Gastrocnemius medialis (tissue), 4 donors: ENCODE data around the gene TM4SF1. TPM values are rescaled to one million over a fixed set of nuclear protein-coding genes. Genes with fewer than 3 reads are reported as not detected.

ENCODE experiments used
- ATAC-seq, 2 donors: fragments of 150-250 bp; one replicate each; pipeline ENCODE4 v1.9.1; 2016
- DNase-seq, 2 donors: peaks; one replicate each; pipeline ENCODE4 v3.0.0-alpha.2; 2019
- H3K27ac ChIP-seq, 4 donors: fragments of 200-600 bp; sonication (generic); 1 replicate in 1 of 4; 2 replicates in 3 of 4; pipeline ENCODE4 v1.5.1; 2016 to 2018; ENCODE audit warnings: mild to moderate bottlenecking in 2 of 4, moderate library complexity in 1 of 4
- H3K27me3 ChIP-seq, 3 donors: fragments of 200-600 bp; sonication (generic) in 2 of 3; 1 replicate in 1 of 3; 2 replicates in 2 of 3; pipeline versions ENCODE4 v1.5.1 to v1.6.0; 2016 to 2019; ENCODE audit warnings: mild to moderate bottlenecking in 1 of 3, moderate library complexity in 1 of 3
- H3K36me3 ChIP-seq, 2 donors: fragments of 200-600 bp; sonication (generic) in 1 of 2; one replicate each; pipeline ENCODE4 v1.5.1; 2017 to 2018
- H3K4me1 ChIP-seq, 2 donors: fragments of 200-600 bp; sonication (generic) in 1 of 2; one replicate each; pipeline ENCODE4 v1.5.1; 2016 to 2017; ENCODE audit warnings: mild to moderate bottlenecking in 2 of 2
- H3K4me3 ChIP-seq, 4 donors: fragments of 200-600 bp; sonication (generic) in 3 of 4; 1 replicate in 1 of 4; 2 replicates in 3 of 4; pipeline ENCODE4 v1.5.1; 2016 to 2019; ENCODE audit warnings: mild to moderate bottlenecking in 2 of 4
- H3K9me3 ChIP-seq, 3 donors: fragments of 200-600 bp; sonication (generic) in 2 of 3; 1 replicate in 1 of 3; 2 replicates in 2 of 3; pipeline ENCODE4 v1.5.1; 2016 to 2019
- POLR2A ChIP-seq, 2 donors: fragments of 450-650 bp; IDR thresholded peaks; one replicate each; pipeline ENCODE4 v1.6.1; 2017; ENCODE audit warnings: antibody characterized with exemption in 2 of 2, mild to moderate bottlenecking in 2 of 2, moderate library complexity in 2 of 2
- in situ Hi-C, 4 donors: fragments of 200-750 bp; cut with MboI; loops; one replicate each; pipeline versions ENCODE4 v1.15.0 to v1.8.0; 2017; ENCODE audit warnings: low sequenced_read_pairs in 4 of 4
- intact Hi-C: fragments of 100-400 bp; cut with DNase I; formaldehyde crosslinking; loops from one replicate; pipeline ENCODE4 v1.15.1; 2023; ENCODE audit warnings: low total_unique reads
- total RNA-seq, 4 donors: library from RNA; depleted of rRNA; stranded (reverse); fragments of >200 nt; gene quantifications; one replicate each; pipeline versions ENCODE4 v1.1.0 to v1.2.3, GENCODE V29; 2016
- TF ChIP-seq, protein P1 (sequence below), 5 experiments: fragments of 450-650 bp in 3 of 5; fragments of 200-600 bp in 2 of 5; sonication (generic) in 2 of 5; IDR thresholded peaks in 4 of 5; conservative IDR thresholded peaks in 1 of 5; 1 replicate in 4 of 5; 2 replicates in 1 of 5; pipeline ENCODE4 v1.5.1; 2016 to 2019; ENCODE audit warnings: antibody characterized with exemption in 5 of 5, mild to moderate bottlenecking in 3 of 5, moderate library complexity in 3 of 5

The TM4SF1 gene
- total RNA-seq, 4 donors from 2014 or later, result 23.0 to 43.8 (median 38.6) TPM

DNA sequence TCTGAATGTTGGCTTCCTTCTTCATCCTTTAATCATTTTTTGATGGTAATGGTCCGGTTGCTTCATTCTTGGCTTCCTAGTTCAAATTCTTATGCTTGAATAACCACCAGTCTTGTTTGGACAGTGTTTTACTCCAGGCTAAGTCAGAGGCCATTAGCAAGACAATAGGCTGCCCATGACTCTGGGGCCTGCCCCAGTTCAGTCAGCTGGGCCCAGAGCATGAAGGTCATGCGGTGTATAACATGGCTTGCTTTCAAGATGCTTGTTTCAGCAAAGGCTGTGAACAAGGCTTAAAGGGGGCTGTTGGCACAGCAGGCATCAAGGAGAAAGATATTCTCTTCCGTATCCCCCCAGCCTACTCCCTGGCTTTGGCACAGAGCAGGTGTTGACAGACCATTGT lies 57.7 kb downstream of the TM4SF1 start:
- no peak for TF ChIP-seq POLR2A (IDR thresholded peaks at IDR 0.05)
- TF ChIP-seq, protein P1, sequence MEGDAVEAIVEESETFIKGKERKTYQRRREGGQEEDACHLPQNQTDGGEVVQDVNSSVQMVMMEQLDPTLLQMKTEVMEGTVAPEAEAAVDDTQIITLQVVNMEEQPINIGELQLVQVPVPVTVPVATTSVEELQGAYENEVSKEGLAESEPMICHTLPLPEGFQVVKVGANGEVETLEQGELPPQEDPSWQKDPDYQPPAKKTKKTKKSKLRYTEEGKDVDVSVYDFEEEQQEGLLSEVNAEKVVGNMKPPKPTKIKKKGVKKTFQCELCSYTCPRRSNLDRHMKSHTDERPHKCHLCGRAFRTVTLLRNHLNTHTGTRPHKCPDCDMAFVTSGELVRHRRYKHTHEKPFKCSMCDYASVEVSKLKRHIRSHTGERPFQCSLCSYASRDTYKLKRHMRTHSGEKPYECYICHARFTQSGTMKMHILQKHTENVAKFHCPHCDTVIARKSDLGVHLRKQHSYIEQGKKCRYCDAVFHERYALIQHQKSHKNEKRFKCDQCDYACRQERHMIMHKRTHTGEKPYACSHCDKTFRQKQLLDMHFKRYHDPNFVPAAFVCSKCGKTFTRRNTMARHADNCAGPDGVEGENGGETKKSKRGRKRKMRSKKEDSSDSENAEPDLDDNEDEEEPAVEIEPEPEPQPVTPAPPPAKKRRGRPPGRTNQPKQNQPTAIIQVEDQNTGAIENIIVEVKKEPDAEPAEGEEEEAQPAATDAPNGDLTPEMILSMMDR (IDR thresholded peaks at IDR 0.05 in 4 of 5, conservative IDR thresholded peaks at IDR 0.05 in 1 of 5), result no peak
- Histone ChIP-seq H3K36me3 (no peaks in the 10 kb centered on the region), H3K4me1 (peaks cover 0 to 8% of the 10 kb centered on the region in 2 donors), H3K9me3 (no peaks in the 10 kb centered on the region), H3K27me3 (no peaks in the 10 kb centered on the region), H3K4me3 (no peak overlapping the region), H3K27ac (no peak overlapping the region)
- DNase-seq (no peak), ATAC-seq (no peak)
- in situ Hi-C loops (no loop called here), intact Hi-C loops (no loop called here)

Other genes starting within 250 kb of the TM4SF1 start
- 1 to 10 TPM; 3.1 to 5.5 (median 4.4) TPM for gene HPS3, start 248.0 kb downstream of the TM4SF1 start, total RNA-seq
- gene CP, start 155.8 kb downstream of the TM4SF1 start, total RNA-seq, result 10 to 100 TPM in 1 of 4 donors, 1 to 10 TPM in 2, under 1 TPM in 1; 0.85 to 10.6 (median 5.4) TPM
- gene TM4SF18, start 44.0 kb downstream of the TM4SF1 start, total RNA-seq, result 10 to 100 TPM in 1 of 4 donors, 1 to 10 TPM in 3; 4.1 to 13.6 (median 5.9) TPM
- gene TM4SF4, start 97.0 kb upstream of the TM4SF1 start, total RNA-seq, result 1 to 10 TPM in 1 of 4 donors, under 1 TPM in 1, not detected in 2; 0.13 to 2.3 TPM